Lower leg skin (tissue), 3 donors: ENCODE results near the gene WIPI1.

Experiments used
- CTCF ChIP-seq, 3 donors: fragments of 450-650 bp; IDR thresholded peaks; one replicate each; pipeline ENCODE4 v1.5.1; 2016; ENCODE audit warnings: antibody characterized with exemption in 3 of 3, mild to moderate bottlenecking in 3 of 3, moderate library complexity in 2 of 3
- POLR2A ChIP-seq, 2 donors: fragments of 450-650 bp; IDR thresholded peaks; one replicate each; pipeline ENCODE4 v1.6.1; 2016 to 2017; ENCODE audit warnings: antibody characterized with exemption in 2 of 2, mild to moderate bottlenecking in 1 of 2, moderate library complexity in 1 of 2

GRCh38 chr17:68378268-68379176 lies 78.8 kb downstream of the WIPI1 start:
- TF ChIP-seq CTCF (IDR thresholded peaks at IDR 0.05) (no peak), POLR2A (IDR thresholded peaks at IDR 0.05) (no peak)
